Prostate gland (tissue), 2 donors: ENCODE results near the gene CTIF. TPM values are rescaled to one million over a fixed set of nuclear protein-coding genes. Genes with fewer than 3 reads are reported as not detected.
A peak's percentile ranks its signal among the peaks of the same experiment; 100 is the strongest.

ENCODE experiments used
- DNase-seq: peaks from one replicate; pipeline ENCODE4 v3.0.0-alpha.2; 2019; ENCODE audit warnings: low spot score
- H3K27ac ChIP-seq, 2 donors: fragments of 200-600 bp; sonication (generic); 2 replicates each; pipeline ENCODE4 v1.5.1; 2017 to 2019
- H3K27me3 ChIP-seq: fragments of 200-600 bp; sonication (generic); replicated peaks from 2 replicates; pipeline ENCODE4 v1.5.1; 2019; ENCODE audit not compliant: insufficient read depth
- H3K36me3 ChIP-seq, 2 donors: fragments of 200-600 bp; sonication (generic); 1 replicate in 1 of 2; 2 replicates in 1 of 2; pipeline versions ENCODE4 v1.5.1 to v1.8.1; 2017 to 2019
- H3K4me1 ChIP-seq: fragments of 200-600 bp; sonication (generic); replicated peaks from 2 replicates; pipeline ENCODE4 v1.5.1; 2019
- H3K4me3 ChIP-seq, 2 donors: fragments of 200-600 bp; sonication (generic); 2 replicates each; pipeline ENCODE4 v1.5.1; 2017 to 2019
- H3K9me3 ChIP-seq: fragments of 200-600 bp; sonication (generic); 2 replicates; pipeline ENCODE4 v1.5.1; 2017
- CTCF ChIP-seq, 4 experiments: fragments of 200-600 bp in 2 of 4; fragments of 450-650 bp in 2 of 4; sonication (generic) in 2 of 4; IDR thresholded peaks; 1 replicate in 3 of 4; 2 replicates in 1 of 4; pipeline ENCODE4 v1.5.1; 2016 to 2019; ENCODE audit warnings: antibody characterized with exemption in 4 of 4, mild to moderate bottlenecking in 2 of 4, moderate library complexity in 2 of 4
- POLR2A ChIP-seq: fragments of 450-650 bp; IDR thresholded peaks from one replicate; pipeline ENCODE4 v1.6.1; 2016; ENCODE audit warnings: antibody characterized with exemption, mild to moderate bottlenecking
- POLR2AphosphoS5 ChIP-seq: sonication (generic); formaldehyde crosslinking; IDR thresholded peaks from one replicate; pipeline ENCODE4 v1.6.1; 2017; ENCODE audit warnings: antibody characterized with exemption
- WGBS: methylation state at CpG from one replicate; pipeline ENCODE4 v1.1.5; 2018; 5-methylcytosine and 5-hydroxymethylcytosine counted together
- intact Hi-C: fragments of 100-400 bp; cut with DNase I; formaldehyde crosslinking; loops from one replicate; pipeline ENCODE4 v1.14.2; 2022
- total RNA-seq, 2 donors: library from RNA; depleted of rRNA; stranded (reverse); fragments of >200 nt; gene quantifications; one replicate each; pipeline ENCODE4 v1.1.0, GENCODE V29; 2016

The CTIF gene
- total RNA-seq, 2 donors from 2014 or later, result 8.1 to 57.9 TPM

- whole genome bisulfite sequencing, result 95% methylated on average over 13 of the region's 13 CpGs
- intact Hi-C loops, result no loop called here
- TF ChIP-seq CTCF (IDR thresholded peaks at IDR 0.05), result no peak
- no peak for TF ChIP-seq POLR2AphosphoS5
- no peak for TF ChIP-seq POLR2A
- Histone ChIP-seq H3K9me3 (no peaks in the 10 kb centered on the region), H3K27me3 (no peaks in the 10 kb centered on the region), H3K4me3 (no peak overlapping the region), H3K36me3 (no peaks in the 10 kb centered on the region), H3K4me1 (no peaks in the 10 kb centered on the region), H3K27ac (no peak overlapping the region)
- DNase-seq, result no peak
Measured at GRCh38 chr18:48682768-48683167, 143.9 kb downstream of the CTIF start.

- Histone ChIP-seq H3K4me1 (no peaks in the 10 kb centered on the region), H3K9me3 (no peaks in the 10 kb centered on the region), H3K4me3 (no peak overlapping the region), H3K27me3 (no peaks in the 10 kb centered on the region), H3K27ac (no peak overlapping the region), H3K36me3 (no peaks in the 10 kb centered on the region)
- DNase-seq, result no peak
- intact Hi-C loops, result no loop called here
- 88% methylated on average over 6 of the region's 6 CpGs for WGBS
- TF ChIP-seq POLR2A, result no peak
- no peak for TF ChIP-seq POLR2AphosphoS5
- no peak for TF ChIP-seq CTCF (IDR thresholded peaks at IDR 0.05)
Measured at GRCh38 chr18:48683197-48683596, 144.4 kb downstream of the CTIF start.

GRCh38 chr18:48683661-48684060, 144.8 kb downstream of the CTIF start:
- intact Hi-C loops, result no loop called here
- Histone ChIP-seq H3K9me3 (no peaks in the 10 kb centered on the region), H3K27me3 (no peaks in the 10 kb centered on the region), H3K4me3 (no peak overlapping the region), H3K27ac (no peak overlapping the region), H3K36me3 (no peaks in the 10 kb centered on the region), H3K4me1 (no peaks in the 10 kb centered on the region)
- TF ChIP-seq CTCF (IDR thresholded peaks at IDR 0.05), result no peak
- no peak for DNase-seq
- WGBS, result 98% methylated on average over 4 of the region's 4 CpGs

- H3K4me3 ChIP-seq, result no peak overlapping the region
- no peaks in the 10 kb centered on the region for H3K36me3 ChIP-seq
- H3K9me3 ChIP-seq, result no peaks in the 10 kb centered on the region
- H3K4me1 ChIP-seq, result no peaks in the 10 kb centered on the region
- WGBS, result 52% methylated on average over 10 of the region's 10 CpGs
- TF ChIP-seq POLR2A (no peak), POLR2AphosphoS5 (peak; percentile 55), CTCF (IDR thresholded peaks at IDR 0.05) (no peak)
- peak overlapping the region in 1 of 2 donors; percentile 44 for H3K27ac ChIP-seq
- intact Hi-C loops, result no loop called here
- no peaks in the 10 kb centered on the region for H3K27me3 ChIP-seq
- no peak for DNase-seq
Measured at GRCh38 chr18:48687346-48688042, 148.7 kb downstream of the CTIF start.

GRCh38 chr18:48688961-48689360, 150.1 kb downstream of the CTIF start:
- intact Hi-C loops, result no loop called here
- peak overlapping the region in 1 of 2 donors; percentile 31 for H3K27ac ChIP-seq
- TF ChIP-seq POLR2A (no peak), CTCF (IDR thresholded peaks at IDR 0.05) (no peak), POLR2AphosphoS5 (no peak)
- DNase-seq, result no peak
- no peak overlapping the region for H3K4me3 ChIP-seq
- no peaks in the 10 kb centered on the region for H3K9me3 ChIP-seq
- WGBS, result 97% methylated on average over 9 of the region's 9 CpGs
- H3K4me1 ChIP-seq, result no peaks in the 10 kb centered on the region
- no peaks in the 10 kb centered on the region for H3K27me3 ChIP-seq
- H3K36me3 ChIP-seq, result no peaks in the 10 kb centered on the region
